Right lobe of liver (tissue), 4 donors: ENCODE data around the gene ERFE.

Experiments used
- CTCF ChIP-seq, 4 donors: fragments of 200-600 bp in 3 of 4; fragments of 450-650 bp in 1 of 4; IDR thresholded peaks; one replicate each; pipeline versions ENCODE4 v1.5.1 to v1.8.0; 2016 to 2022; ENCODE audit warnings: antibody characterized with exemption in 4 of 4, mild to moderate bottlenecking in 2 of 4
- POLR2A ChIP-seq: fragments of 450-650 bp; IDR thresholded peaks from one replicate; pipeline ENCODE4 v1.6.1; 2017; ENCODE audit warnings: antibody characterized with exemption, mild to moderate bottlenecking
- donor health status: DM: no; HTN: no; CAD: no.
- donor health status: DM: no; HTN: no; CAD: no.
- donor health status: DM: no; HTN: yes; CAD: no.

GRCh38 chr2:238165288-238165921, 6.6 kb downstream of the ERFE start:
- TF ChIP-seq CTCF (IDR thresholded peaks at IDR 0.05) (no peak), POLR2A (no peak)
